Fibroblast of skin of left biceps (primary cell): Measurements from ENCODE around the gene COL4A3.
"Not testable (repeated sequence)": the region's sequence is repeated elsewhere in the genome, so short reads cannot be mapped to it uniquely, and the experiment has no call there.

ENCODE experiments used
- DNase-seq, 2 experiments: peaks; one replicate each; pipeline ENCODE4 v3.0.0-alpha.2; 2013; ENCODE audit warnings: low read depth in 2 of 2

The COL4A3 gene

GRCh38 chr2:227206406-227206805, 42.0 kb downstream of the COL4A3 start:
- DNase-seq, result no peak

GRCh38 chr2:227207573-227207972, 43.1 kb downstream of the COL4A3 start:
- DNase-seq, result no peak

- DNase-seq, result no peak
These were observed 50.2 kb downstream of the COL4A3 start for GRCh38 chr2:227214622-227215041.

DNA sequence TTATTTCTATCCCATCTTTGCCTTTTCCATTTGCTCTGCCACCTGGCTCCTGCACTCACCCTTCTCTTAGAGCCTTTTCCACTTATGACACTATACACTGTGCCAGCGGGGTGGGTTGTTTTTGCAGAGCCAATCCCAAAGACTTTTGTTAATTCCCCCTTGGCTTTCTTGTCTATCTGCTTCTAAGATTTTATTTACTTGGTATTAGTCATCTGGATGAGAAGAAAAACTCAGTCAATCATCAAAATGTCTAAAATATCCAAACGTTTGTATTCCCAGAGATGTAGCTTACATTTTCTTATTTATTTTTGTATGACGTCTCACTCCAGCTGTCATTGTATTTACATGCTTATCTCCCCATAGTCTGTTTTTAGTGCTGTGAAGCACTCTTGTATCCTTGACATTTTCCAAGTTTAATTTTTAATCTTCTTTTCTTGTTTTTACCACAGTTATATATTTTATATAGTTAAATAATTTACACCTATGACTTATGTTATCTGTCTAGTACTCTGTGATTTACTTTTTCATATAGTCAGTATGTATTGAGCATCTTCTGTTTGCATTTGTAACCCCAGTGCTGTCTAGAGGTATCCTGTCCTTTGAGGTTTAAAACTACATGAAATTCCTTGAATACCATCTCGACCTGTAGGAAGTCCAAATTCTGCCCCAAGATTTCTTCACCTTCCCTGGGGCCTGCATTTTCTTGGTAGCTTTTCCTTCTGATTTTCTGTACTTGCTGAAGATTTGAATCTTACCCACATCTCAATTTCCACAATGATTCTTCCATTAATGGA, 55.1 kb downstream of the COL4A3 start:
- DNase-seq, result no peak

DNA sequence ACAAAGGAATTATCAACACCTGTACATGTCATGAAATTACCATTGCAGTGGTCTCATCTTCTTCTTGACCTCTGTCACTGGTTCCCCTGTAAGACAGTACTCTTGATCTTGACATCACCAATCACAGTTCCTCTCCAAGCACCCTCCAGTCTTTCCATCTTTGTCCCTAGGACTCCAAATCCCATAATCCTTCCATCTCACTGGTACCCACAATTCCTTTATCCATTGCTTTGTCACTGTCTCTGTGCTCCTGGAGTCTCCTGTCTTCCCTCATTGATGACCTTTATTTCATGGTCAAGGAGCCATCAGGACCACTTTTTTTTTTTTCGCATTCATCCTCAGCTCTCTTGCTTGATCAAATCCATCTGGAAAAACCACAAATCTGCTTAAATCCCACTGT, 56.7 kb downstream of the COL4A3 start:
- no peak for DNase-seq

DNA sequence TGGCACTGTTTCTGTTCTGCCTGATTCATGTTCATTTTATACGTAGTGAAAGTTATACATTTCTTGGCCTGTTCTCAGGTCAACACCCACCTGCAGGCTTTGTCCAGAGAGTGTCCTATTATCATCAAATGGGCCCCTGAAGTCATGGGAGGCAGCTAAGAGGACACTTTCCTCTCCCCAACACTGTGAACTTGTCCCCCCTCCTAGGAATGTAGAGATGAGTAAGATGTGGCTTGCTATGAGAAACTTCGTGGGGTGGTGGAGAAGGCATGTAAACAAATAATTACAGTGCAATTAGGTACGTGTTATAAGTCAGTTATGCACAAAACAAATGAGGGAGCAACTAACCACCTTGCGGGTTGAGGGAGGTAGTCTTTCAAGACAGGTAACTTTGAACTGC, 57.9 kb downstream of the COL4A3 start:
- no peak for DNase-seq

GRCh38 chr2:227225641-227226040, 61.2 kb downstream of the COL4A3 start:
- not testable (repeated sequence) for DNase-seq

- no peak for DNase-seq
These were observed 63.7 kb downstream of the COL4A3 start for GRCh38 chr2:227228061-227228667.

GRCh38 chr2:227230151-227230550, 65.7 kb downstream of the COL4A3 start:
- DNase-seq, result no peak

- no peak for DNase-seq
These were observed 70.0 kb downstream of the COL4A3 start for GRCh38 chr2:227234429-227234828.

DNA sequence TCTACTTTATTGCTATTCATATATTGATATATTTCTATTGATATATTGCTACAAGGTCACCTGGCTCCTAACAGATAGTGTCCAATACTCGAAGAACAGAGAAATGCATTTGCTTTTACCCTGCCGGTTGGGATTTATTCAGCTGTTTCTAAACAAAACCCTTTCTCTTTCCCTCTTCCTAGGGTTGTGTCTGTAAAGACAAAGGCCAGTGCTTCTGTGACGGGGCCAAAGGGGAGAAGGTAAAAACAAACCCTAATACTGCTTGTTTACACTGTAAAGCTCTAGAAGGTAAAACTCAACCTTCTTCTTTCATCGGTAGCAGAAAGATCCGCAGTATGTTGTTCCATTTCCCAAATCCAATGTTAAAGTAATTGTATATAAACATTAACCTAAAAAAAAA, 73.4 kb downstream of the COL4A3 start:
- DNase-seq, result no peak

GRCh38 chr2:227238238-227239237, 74.1 kb downstream of the COL4A3 start:
- peak; percentile 16 to 20 for DNase-seq

DNA sequence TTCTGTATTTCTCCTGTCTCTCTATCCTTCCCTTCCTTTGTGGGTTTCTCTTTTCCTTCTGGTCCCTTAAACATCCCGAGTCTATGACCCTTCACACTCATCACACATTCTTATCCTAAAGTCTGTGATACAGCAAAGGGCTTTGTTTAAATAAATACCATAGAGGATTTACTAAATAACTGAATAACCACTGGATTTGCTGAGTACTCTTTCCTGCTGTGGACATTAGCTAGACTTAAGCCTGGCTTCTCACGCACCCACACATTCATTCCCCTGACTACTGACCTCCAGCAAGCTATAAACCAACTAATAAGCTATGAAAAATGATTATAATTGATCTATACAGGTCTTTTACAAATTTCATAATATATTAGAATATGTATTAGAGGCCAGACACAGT, 76.6 kb downstream of the COL4A3 start:
- DNase-seq, result no peak

DNA sequence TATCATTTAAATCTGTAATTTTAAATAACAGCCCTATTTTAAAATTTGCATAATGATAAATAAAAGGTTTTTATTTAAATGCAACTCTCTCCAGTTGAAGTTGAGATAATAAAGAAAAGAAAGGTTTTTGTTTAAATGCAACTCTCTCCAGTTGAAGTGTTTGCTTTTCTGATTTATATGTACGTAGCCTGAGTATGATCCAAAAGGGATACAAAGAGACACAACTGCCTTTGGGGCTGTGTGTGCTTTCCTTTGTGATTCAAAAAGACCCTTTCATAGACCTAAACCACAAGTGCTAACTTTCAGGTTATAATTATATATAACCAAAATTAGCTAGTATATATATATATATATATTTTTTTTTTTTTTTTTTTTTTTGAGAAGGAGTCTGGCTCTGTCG, 84.5 kb downstream of the COL4A3 start:
- no peak for DNase-seq

DNA sequence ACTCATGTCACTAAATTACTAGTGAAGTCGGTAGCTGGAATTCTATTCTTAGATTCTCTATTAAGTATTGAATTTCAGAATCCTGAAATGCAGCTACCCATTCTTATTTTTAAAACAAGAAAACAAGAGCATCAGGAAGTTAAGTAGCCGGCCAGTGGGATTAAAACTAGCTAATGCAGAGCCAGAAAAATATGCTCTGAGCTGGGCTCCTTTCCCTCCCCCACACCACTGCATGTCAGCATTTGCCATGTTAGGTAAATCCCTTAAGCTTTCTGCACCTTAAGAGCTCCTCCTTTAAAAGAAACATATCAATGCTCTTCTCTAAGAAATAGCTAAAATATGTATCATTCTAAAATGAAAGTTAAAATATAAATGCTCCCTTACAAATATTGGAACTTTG, 88.4 kb downstream of the COL4A3 start:
- DNase-seq, result no peak

DNA sequence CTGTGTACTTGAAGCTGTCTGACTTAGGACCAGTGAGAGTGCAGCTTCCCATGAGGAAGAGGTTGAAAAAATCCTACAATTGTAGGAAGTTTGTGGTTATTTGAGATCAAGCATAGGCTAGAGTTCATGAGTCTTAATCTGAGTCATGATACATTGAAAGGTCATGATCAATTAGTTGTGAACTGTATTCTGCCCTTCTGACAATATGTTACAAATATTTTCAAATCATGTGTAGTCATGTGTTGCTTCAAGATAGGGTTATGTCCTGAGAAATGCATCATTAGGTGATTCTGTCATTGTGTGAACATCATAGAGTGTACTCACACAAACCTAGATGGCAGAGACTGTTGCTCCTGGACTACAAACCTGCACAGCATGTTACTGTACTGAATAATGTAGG, 92.2 kb downstream of the COL4A3 start:
- DNase-seq, result no peak

- no peak for DNase-seq
These were observed 93.4 kb downstream of the COL4A3 start for GRCh38 chr2:227257820-227258219.

- no peak for DNase-seq
These were observed 95.6 kb downstream of the COL4A3 start for GRCh38 chr2:227260041-227260440.

- no peak for DNase-seq
These were observed 103.1 kb downstream of the COL4A3 start for GRCh38 chr2:227267410-227268115.

DNA sequence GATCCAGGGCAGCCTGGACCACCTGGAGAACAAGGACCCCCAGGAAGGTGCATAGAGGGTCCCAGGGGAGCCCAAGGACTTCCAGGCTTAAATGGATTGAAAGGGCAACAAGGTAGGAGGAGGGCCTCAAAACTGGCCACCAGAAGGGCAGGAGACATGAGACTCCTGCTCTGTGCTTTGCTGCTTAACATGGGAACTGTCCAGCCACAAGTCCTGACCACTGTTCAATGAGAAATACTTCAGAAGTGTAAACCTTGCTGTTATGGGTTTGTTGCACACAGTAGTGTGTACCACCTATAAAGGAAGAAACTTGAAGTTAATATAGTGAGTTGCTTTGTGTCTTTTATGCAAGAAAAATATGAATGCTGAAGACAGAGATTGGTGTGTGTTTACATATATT, 116.5 kb downstream of the COL4A3 start:
- DNase-seq, result no peak

- no peak for DNase-seq
These were observed 121.4 kb downstream of the COL4A3 start for GRCh38 chr2:227285741-227286236.
